ENCODE results near the gene OR9G4. TPM values are rescaled to one million over a fixed set of nuclear protein-coding genes. Genes with fewer than 3 reads are reported as not detected.

The OR9G4 gene
- total RNA-seq, 6 donors from 2014 or later, result not detected

GRCh38 chr11:56751480-56751879 lies 3.0 kb upstream of the OR9G4 start:
- TF ChIP-seq EP300 (IDR thresholded peaks at IDR 0.05) (no peak), POLR2A (IDR thresholded peaks at IDR 0.05) (no peak), CTCF (IDR thresholded peaks at IDR 0.05) (no peak), POLR2AphosphoS5 (IDR thresholded peaks at IDR 0.05) (no peak)
- 84 to 89% methylated on average over 5 of the region's 5 CpGs for WGBS, 2 donors
- no peaks in the 10 kb centered on the region for H3K36me3 ChIP-seq
- no peaks in the 10 kb centered on the region for H3K9me3 ChIP-seq
- H3K27me3 ChIP-seq, result no peaks in the 10 kb centered on the region
- no peak overlapping the region for H3K4me3 ChIP-seq
- H3K4me1 ChIP-seq, result no peaks in the 10 kb centered on the region
- no peak for ATAC-seq (ENCODE audit: low FRiP score in 2 of 2)
- H3K27ac ChIP-seq, result no peak overlapping the region
- DNase-seq, result no peak

- DNase-seq (no peak), ATAC-seq (ENCODE audit: low FRiP score in 2 of 2) (no peak)
- Histone ChIP-seq H3K4me3 (no peak overlapping the region), H3K4me1 (no peaks in the 10 kb centered on the region), H3K27ac (no peak overlapping the region), H3K27me3 (no peaks in the 10 kb centered on the region), H3K36me3 (no peaks in the 10 kb centered on the region), H3K9me3 (no peaks in the 10 kb centered on the region)
- no peak for TF ChIP-seq CTCF (IDR thresholded peaks at IDR 0.05)
- TF ChIP-seq POLR2AphosphoS5 (IDR thresholded peaks at IDR 0.05), result no peak
- no peak for TF ChIP-seq POLR2A (IDR thresholded peaks at IDR 0.05)
- TF ChIP-seq EP300 (IDR thresholded peaks at IDR 0.05), result no peak
- 87 to 91% methylated on average over 5 of the region's 5 CpGs for WGBS, 2 donors
These were observed 1.7 kb upstream of the OR9G4 start for GRCh38 chr11:56750190-56750589.

GRCh38 chr11:56740886-56741285 lies 7.6 kb downstream of the OR9G4 start:
- Histone ChIP-seq H3K4me1 (no peaks in the 10 kb centered on the region), H3K4me3 (no peak overlapping the region), H3K9me3 (no peaks in the 10 kb centered on the region), H3K27me3 (no peaks in the 10 kb centered on the region), H3K36me3 (no peaks in the 10 kb centered on the region), H3K27ac (no peak overlapping the region)
- 76 to 83% methylated on average over 4 of the region's 4 CpGs for WGBS, 2 donors
- ATAC-seq (ENCODE audit: low FRiP score in 2 of 2) (peak in 1 of 2 donors; percentile 40), DNase-seq (no peak)
- TF ChIP-seq CTCF (IDR thresholded peaks at IDR 0.05), result no peak
- no peak for TF ChIP-seq POLR2AphosphoS5 (IDR thresholded peaks at IDR 0.05)
- no peak for TF ChIP-seq EP300 (IDR thresholded peaks at IDR 0.05)
- no peak for TF ChIP-seq POLR2A (IDR thresholded peaks at IDR 0.05)

- no peak for DNase-seq
- Histone ChIP-seq H3K9me3 (no peaks in the 10 kb centered on the region), H3K27me3 (no peaks in the 10 kb centered on the region), H3K4me1 (no peaks in the 10 kb centered on the region), H3K4me3 (no peak overlapping the region), H3K27ac (no peak overlapping the region), H3K36me3 (no peaks in the 10 kb centered on the region)
- ATAC-seq (ENCODE audit: low FRiP score in 2 of 2), result no peak
- 78 to 90% methylated on average over 3 of the region's 3 CpGs for WGBS, 2 donors
- no peak for TF ChIP-seq CTCF (IDR thresholded peaks at IDR 0.05)
- no peak for TF ChIP-seq EP300 (IDR thresholded peaks at IDR 0.05)
- TF ChIP-seq POLR2AphosphoS5 (IDR thresholded peaks at IDR 0.05), result no peak
- TF ChIP-seq POLR2A (IDR thresholded peaks at IDR 0.05), result no peak
These were observed 8.4 kb downstream of the OR9G4 start for GRCh38 chr11:56740107-56740506.

- H3K4me1 ChIP-seq, result no peaks in the 10 kb centered on the region
- H3K36me3 ChIP-seq, result no peaks in the 10 kb centered on the region
- no peak overlapping the region for H3K4me3 ChIP-seq
- no peak for TF ChIP-seq POLR2AphosphoS5 (IDR thresholded peaks at IDR 0.05)
- TF ChIP-seq EP300 (IDR thresholded peaks at IDR 0.05), result no peak
- TF ChIP-seq CTCF (IDR thresholded peaks at IDR 0.05), result no peak
- TF ChIP-seq POLR2A (IDR thresholded peaks at IDR 0.05), result no peak
- no peaks in the 10 kb centered on the region for H3K9me3 ChIP-seq
- no peak for ATAC-seq (ENCODE audit: low FRiP score in 2 of 2)
- no peaks in the 10 kb centered on the region for H3K27me3 ChIP-seq
- WGBS, 2 donors, result 68 to 69% methylated on average over 4 of the region's 4 CpGs
- DNase-seq, result no peak
- no peak overlapping the region for H3K27ac ChIP-seq
These were observed 28.0 kb downstream of the OR9G4 start for GRCh38 chr11:56720513-56720912.
